NCI-H2196 (cell line): Measurements from ENCODE around the gene KIAA1217.

Experiments used
- DNase-seq: peaks from one replicate; lab custom pipeline; 2025; ENCODE audit not compliant: unreplicated experiment; lab: John Stamatoyannopoulos, UW

KIAA1217 gene

DNA sequence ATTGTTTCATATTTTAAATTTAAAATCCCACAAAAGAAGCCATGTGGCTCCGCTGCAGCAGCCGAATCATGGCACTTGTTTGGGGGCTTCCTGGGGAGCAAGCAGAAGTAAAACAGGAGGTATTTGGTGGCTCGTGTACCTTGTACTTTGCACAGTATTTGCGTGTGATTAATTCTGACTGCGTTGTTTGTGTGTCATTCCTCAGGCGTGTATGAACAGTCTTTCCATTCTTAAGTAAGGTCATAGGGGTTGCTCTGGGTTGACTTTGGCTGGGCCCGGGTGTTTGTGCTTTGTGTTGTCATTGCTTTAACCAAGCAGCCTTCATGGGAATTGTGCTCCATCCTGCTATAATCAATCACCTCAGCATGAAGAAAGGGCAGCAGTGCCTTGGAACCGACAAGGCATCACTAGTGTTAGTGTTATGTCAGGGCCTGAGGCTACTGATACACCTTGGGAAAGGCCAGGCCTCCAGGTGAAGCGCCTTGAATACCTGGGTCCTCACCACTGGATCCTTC is 332.4 kb downstream of the KIAA1217 start:
- DNase-seq = no peak

DNA sequence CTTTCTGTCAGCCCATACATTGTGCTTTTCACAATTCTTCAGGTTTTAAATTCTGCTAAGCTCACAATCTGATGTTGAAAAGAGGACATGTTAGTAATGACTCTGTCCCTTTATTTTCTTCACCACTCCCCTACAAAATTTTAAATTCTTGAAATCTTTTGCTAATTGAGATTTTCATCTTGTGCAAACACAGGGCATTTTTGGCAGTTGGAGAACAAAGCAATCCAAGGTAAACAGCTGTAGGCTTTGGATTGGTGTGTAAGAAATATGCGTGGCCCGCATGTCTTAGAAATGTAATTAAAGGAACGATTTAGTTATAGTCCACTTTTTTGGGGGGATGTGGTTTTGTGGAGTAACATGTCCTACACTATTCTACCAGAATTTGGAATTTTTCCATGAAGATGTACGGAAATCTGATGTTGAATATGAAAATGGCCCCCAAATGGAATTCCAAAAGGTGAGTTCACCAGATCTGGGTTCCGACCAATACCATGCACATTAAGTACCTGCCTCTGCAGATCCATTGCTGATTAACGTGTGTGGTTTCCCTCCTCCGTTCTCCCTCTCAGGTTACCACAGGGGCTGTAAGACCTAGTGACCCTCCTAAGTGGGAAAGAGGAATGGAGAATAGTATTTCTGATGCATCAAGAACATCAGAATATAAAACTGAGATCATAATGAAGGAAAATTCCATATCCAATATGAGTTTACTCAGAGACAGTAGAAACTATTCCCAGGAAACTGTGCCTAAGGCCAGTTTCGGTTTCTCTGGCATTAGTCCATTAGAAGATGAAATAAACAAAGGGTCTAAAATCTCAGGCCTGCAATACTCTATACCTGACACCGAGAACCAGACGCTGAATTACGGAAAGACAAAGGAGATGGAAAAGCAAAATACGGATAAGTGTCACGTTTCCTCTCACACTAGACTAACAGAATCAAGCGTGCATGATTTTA is 333.7 kb downstream of the KIAA1217 start:
- no peak for DNase-seq

DNA sequence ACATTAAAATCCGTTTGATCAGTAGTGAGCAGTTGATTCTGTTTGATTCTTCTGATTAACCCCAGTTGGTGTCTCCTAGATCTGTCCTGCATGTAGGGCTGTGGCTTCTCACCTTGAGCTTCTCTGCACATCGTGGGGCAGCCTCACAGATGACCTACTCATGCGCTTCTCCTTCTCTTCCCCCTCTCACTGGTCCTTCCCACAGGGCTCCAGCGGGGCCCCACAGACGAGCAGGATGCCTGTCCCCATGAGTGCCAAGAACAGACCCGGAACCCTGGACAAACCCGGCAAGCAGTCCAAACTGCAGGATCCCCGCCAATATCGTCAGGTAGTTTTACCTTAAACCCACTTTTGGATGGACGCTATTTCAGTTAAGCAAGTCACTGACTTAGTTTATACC is 335.8 kb downstream of the KIAA1217 start:
- no peak for DNase-seq

DNA sequence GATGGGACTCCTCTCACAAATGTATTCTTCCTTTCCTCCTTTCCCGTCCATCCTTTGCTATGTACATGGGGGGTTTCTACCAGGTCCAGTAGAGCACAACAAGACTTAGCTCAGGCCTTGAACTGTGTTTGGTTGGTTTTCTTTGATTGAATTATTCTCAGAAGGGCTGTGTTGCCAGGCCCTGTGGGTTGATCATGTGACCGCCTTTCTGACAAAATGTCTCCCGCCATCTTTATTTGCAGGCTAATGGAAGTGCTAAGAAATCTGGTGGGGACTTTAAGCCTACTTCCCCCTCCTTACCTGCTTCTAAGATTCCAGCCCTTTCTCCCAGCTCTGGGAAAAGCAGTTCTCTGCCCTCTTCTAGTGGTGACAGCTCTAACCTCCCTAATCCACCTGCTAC is 336.6 kb downstream of the KIAA1217 start:
- no peak for DNase-seq

DNA sequence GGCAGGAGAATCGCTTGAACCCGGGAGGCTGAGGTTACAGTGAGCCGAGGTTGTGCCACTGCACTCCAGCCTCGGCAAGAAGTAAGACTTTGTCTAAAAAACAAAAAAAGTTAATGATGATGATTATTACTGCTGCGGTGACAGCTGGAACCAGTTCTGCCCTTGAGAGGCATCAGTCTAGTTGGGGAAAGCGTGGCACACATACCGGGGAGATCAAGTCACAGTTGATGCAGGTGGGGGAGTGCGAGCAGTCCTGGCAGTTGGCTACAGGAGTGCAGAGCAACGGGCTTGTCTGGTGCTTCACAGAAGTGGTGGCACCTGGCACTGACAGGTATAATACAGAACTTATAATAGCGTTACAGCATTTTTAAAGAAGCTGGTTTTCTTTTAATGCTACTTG is 341.7 kb downstream of the KIAA1217 start:
- DNase-seq = no peak

DNA sequence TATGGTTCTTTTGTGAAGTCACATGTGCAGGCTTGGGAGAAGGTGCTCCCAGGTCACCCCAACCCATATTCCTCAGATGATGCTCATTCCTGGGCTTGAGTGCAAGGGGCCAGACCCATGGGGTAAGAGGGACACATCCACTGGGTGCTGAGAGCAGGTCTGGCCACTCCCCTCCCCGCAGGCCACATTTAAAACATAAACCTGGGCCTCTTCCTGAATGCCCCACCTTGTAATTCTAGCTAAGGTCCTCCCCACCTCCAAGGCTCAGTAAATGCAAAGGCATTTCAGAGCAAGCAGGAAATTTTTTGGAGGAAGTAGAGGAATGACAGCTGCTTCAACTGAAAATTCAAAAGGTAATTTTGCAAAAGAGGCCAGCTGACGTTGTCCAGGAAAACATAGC is 342.2 kb downstream of the KIAA1217 start:
- DNase-seq = no peak

DNA sequence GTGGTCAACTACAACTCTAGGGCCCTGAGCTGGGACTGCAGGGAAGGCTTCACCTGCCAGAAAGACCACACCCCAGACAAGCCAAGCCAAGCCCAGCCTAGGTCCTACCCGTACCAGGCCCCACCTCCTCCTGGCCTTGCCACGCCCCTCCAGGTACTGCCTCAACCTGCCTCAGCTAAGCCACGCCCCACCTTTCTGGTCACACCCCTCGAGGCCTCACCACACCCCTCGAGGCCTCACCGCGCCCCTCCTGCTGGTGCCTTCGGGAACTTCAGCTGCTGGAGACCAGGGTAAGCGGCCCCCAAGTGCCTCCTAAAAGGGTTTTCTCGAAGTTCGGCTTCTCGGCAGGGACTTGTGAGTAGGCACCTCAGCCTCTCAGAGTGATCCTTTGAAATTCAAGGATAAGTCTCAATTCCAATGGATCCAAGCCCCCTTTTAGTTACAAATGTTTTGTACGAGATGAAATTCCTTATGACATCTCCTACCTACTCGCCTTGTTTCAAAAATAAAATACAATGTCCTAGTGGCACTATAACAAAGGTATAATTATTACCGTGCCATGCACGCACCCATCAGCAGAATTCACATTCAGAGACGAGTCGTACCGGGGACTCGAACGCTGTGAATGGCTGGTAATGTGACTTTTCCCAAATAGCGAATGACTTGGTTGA is 343.5 kb downstream of the KIAA1217 start:
- DNase-seq = no peak

DNA sequence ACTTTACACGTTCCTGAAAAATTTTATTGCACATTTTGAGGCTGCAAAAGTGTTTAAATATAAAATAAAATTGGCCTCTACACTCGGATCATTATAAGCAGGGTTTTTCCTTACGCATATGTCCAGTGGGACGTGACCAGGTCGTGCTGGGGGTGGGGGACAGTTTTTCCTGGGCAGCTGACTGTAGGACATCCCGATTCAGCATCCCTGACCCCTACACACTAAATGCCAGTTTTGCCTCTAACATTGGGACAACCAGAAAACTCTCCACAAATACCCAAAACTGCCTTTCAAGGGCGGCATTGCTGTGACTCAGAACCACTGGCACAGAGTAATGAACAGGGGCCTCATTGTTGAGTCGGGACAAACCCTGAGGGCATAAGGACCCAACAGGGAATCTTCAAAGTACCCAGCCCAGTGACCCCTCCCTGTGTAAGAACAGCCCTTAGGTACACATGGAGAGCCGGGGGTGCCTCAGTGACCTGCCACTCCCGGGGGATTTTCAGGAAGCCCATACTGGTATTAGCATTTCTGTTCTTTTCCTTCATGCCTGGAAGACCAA is 344.2 kb downstream of the KIAA1217 start:
- DNase-seq = no peak

DNA sequence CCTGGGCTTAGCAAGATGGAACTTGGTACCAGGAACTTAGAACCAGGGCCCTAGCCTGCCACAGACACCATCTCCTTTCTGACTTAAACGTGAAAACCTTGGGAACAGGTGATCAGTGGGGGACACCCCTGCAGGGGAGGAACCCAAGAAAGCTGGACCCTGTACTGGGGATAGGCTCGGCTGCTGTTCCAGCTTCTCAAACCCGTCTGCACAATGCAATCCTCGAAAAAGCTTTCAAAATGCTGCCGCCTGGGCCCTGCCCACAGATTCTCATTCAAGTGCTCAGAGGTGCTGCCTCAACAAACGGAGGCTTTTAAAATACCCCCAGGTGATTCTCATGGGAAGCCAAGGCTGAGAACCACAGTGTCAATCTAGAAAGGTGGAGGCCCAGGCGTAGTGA is 345.1 kb downstream of the KIAA1217 start:
- DNase-seq = no peak

DNA sequence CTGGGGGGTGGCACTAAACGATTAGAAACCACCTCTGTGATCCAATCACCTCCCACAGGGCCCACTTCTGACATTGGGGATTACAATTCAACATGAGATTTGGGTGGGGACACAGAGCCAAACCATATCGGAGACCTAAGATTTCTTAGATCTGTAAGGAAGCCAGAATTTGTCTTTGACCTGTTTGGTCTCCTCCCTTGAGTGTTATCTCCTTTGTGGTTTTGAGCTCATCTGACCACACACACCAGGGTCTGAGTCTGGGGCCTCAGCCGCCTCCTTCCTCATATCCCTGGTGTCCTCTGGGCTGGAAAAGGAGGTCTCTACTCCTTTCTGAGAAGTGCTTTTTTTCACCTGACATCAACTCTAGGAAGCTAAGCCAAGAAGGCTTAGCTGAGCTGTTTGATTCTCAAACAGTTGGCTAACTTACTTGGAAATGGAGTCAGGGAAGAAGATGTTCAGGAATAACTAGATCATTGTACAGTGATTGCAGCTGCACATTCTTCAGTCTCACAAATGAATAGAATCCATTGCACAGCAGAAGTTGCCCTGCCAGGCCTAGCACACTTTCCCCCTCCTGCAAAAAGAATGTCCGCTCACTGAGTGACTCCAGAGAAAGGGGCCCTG is 347.3 kb downstream of the KIAA1217 start:
- DNase-seq = no peak

DNA sequence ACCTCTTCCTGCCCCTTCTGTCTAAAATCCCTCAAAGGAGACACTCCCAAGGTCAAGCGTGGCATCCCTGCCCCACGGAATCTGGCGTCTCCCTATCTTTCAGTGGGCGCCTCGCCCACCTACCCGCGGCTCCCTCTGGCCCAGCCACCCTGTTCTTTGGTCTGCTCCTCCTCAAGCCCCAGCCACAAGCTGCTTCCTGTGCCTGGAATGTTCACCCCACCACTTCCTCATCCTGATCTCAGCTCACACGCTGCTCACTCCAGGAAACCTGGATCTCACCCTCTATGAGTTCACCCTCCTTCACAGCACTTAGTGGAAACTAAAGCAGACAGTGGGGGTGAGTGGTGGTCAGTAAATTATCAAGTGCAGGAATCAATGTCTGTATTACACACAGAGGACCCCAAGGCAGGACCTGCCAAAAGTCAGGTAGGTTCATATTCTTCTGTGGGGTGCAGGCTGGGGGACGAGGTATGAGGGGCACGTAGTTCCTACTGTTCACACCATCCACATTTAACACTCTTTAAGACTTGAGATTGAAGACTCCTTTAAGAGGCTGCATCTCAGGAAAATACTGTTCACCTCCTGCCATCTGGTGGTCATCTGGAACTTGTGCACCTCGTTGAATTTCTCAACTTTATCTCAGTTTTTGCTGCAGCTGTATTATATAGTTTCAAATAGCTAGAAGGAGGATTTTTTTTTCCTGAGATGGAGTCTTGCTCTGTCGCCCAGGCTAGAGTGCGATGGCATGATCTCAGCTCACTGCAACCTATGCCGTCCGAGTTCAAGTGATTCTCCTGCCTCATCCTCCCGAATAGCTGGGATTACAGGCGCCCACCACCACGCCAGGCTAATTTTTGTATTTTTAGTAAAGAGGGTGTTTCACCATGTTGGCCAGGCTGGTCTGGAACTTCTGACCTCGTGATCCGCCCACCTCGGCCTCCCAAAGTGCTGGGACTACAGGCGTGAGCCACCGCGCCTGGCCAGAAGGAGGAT is 348.1 kb downstream of the KIAA1217 start:
- DNase-seq = peak; percentile 36

DNA sequence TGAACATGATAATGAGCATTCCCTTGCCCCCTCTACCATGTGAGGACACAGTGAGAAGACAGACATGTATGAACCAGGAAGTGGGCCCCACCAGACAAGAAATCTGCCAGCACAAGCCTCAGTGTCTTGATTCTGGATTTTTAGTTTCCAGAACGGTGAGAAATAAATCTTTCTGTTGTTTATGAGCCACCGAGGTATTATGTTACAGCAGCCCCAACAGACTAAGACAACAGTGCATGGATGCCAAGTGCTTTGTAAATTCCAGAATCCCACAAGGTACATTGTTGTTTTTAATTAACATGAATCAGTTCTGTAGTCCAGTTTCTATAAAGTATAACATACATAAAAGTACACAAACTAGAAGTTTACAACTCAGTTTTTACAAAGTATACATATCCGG is 352.5 kb downstream of the KIAA1217 start:
- no peak for DNase-seq

DNA sequence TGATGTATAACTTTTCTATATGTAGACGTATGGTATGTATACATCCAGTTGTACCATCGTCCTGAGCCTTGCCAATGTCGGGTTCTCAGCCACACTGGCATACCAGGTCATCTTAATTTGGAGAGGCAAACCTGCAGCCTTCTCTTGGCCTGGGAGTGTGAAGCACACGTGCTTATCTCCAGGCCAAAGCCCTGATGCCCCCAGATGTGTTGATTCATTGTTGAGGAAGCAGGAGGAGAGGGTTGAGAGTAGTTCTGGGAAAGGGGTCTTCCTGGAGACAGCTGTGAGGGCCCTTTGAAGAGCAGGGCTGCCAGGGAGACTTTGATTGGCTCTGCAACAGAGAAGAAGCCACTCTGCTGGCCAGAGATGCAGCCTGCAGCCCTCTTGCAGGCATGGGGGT is 359.1 kb downstream of the KIAA1217 start:
- no peak for DNase-seq

DNA sequence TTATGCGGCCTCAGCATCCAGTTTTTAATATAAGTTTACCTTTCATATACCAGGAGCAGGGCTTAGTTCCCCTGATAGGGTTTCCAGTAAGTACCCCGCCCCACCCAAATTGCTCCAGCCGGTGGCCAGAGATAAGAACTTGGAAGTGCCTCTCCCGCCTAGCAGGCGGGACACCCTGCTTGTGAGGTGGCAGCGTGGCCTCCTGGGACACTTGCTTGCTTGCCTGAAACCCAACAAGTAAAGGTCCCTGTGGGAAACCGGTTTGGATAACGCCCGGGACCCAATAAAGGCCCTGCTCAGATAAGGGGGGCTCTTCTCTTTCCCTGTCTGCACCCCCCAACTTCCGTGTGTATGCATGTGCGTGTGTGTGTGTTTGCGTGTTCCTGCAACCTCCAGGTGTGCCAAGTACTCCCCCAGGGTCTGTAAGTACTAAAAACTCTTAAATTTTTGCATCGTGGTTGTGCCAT is 360.4 kb downstream of the KIAA1217 start:
- DNase-seq = no peak

DNA sequence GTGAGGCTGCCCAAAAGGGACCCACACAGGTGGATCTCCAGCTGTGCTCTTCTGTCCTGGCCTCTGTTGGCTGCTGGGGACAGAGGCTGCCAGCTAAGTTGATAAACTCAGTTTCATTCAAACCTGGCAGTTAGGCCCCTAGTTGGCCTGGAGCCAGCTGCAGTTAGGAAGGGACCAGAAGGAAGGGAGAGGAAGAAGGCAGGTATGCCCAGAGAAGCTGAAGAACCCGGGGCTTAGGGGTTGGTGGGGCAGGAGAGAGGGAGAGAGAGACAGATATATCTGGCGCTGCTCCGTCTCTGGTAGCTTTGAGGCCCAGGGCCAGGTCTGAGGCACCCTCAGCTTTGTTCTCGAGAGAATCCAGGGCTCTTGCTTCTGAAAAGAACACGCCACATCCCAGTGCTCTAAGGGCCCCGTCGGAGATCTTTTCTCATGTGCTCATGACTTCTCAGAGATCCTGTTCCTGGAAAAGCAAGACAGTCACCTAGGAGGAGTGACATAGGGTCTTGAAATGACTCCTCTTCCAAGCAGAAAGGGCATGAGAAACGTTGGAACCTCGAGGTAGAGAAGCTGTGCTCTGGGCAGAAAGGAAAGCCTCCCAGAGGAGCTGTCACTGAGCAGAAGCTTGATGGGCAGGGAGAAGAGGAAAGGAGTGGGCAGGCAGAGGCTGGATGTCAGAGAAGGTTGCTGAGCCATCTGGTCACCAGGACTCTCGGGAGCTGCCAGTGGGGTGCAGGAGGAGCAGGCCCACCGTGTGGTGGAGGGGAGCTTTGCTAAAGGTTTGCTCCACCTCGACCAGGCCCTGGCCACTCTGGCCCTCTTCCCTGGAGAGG is 361.1 kb downstream of the KIAA1217 start:
- no peak for DNase-seq

DNA sequence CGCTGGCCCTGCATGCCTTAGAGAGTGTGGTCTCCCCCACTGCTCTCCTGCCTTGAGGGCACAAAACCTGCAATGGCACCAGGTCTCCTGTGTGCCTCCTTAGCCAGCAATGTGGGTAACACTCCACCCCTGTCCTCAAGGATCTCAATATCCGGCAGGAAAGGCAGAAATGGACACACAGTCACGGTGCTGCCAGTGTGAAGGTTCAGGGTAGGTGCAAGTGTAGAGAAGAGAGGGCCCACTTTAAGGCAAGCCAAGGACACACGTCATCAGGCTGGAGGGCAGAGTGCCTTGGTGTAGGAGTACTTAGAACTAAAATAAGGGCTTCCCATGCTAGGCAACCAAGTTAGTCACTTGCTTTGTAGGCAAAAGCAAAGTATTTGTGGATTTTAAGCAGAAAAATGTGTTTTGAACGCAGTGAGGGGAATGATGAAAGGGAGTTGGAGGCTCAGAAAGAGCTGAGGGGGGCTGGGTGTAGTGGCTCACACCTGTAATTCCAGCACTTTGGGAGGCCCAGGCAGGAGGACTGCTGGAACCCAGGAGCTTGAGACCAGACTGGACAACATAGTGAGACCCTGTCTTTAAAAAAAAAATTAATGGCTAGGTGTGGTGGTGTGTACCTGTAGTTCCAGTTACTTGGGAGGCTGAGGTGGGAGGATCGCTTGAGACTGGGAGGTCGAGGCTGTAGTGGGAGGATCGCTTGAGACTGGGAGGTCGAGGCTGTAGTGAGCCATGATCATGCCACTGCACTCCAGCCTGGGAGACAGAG is 361.9 kb downstream of the KIAA1217 start:
- no peak for DNase-seq

DNA sequence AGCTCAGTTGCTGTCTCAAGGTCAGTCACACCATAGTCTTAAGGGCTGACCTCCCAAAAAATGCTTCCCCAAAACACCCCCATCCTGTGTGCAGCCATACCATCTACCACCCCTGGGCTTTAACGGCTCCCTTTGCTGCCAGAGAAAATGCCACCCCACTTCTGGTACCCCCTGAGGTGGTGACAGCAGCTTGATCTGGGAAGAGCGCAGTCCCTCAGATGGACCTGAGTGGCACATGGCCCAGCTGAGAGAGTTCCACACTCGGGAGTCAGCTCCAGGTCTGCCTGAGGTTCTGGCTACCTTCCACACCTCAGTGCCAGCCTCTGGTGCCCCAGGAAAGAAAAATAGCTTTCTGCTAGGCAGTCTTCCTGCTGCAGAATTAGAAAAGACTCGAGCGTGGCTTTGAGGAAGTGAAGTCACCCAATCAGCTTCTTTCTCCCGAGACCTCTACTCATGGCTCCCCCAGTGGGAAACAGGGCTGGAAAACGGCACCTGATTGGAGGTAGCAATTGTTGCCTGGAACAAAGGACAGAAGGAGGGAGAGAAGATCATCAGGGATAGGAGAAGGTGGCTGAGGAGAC is 363.0 kb downstream of the KIAA1217 start:
- no peak for DNase-seq

DNA sequence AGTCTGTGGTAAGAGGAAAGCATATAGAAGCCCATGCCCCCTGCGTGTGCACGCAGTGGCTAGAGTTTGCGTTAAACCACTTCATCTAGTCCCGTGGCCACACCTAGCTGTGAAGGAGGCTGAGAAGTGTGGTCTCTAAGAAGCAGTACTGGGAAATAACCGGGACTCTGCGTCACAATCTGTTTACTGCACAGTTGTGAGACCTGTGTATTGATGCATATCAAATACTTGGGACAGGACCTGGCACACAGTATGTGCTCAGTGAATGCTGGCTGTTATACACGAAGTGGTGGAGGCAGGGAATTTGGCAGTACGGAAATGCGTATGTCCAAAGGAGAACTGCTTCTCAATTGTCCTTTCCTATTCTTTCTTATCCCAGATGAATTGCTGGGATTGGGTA is 365.2 kb downstream of the KIAA1217 start:
- no peak for DNase-seq
